H9 (cell line): ENCODE data around the gene BFSP2. TPM values are rescaled to one million over a fixed set of nuclear protein-coding genes. Genes with fewer than 3 reads are reported as not detected.
A peak's percentile ranks its signal among the peaks of the same experiment; 100 is the strongest.

ENCODE experiments used
- DNase-seq: peaks from one replicate; pipeline ENCODE4 v3.0.0-alpha.2; 2017
- H2AFZ ChIP-seq: one replicate; pipeline ENCODE4 v1.6.1; 2013; ENCODE audit warnings: mild to moderate bottlenecking, low read length, control low read depth, moderate library complexity
- H2AK5ac ChIP-seq: 2 replicates; pipeline ENCODE4 v1.6.1; 2013; ENCODE audit warnings: low read length, control low read depth, mixed read lengths; ENCODE audit not compliant: insufficient read length
- H2BK120ac ChIP-seq: one replicate; pipeline ENCODE4 v1.6.1; 2013; ENCODE audit warnings: low read depth, mild to moderate bottlenecking, low read length, control low read depth, inconsistent platforms; ENCODE audit not compliant: poor library complexity, severe bottlenecking
- H2BK12ac ChIP-seq: 2 replicates; pipeline ENCODE4 v1.6.1; 2013; ENCODE audit warnings: low read length, control low read depth, mixed read lengths, low read depth; ENCODE audit not compliant: insufficient read length
- H2BK15ac ChIP-seq: 2 replicates; pipeline ENCODE4 v1.6.1; 2013; ENCODE audit warnings: low read depth, low read length, control low read depth
- H2BK20ac ChIP-seq: one replicate; pipeline ENCODE4 v1.6.1; 2013; ENCODE audit warnings: low read depth, mild to moderate bottlenecking, low read length, control low read depth, inconsistent platforms; ENCODE audit not compliant: poor library complexity, severe bottlenecking
- H2BK5ac ChIP-seq: 2 replicates; pipeline ENCODE4 v1.6.1; 2013; ENCODE audit warnings: low read length, control low read depth, mixed read lengths; ENCODE audit not compliant: insufficient read length
- H3K14ac ChIP-seq: 2 replicates; pipeline ENCODE4 v1.6.1; 2013; ENCODE audit warnings: low read length, control low read depth; ENCODE audit not compliant: insufficient read depth
- H3K18ac ChIP-seq: 2 replicates; pipeline ENCODE4 v1.6.1; 2013; ENCODE audit warnings: low read depth, mild to moderate bottlenecking, mixed read lengths, low read length, control low read depth; ENCODE audit not compliant: insufficient read length
- H3K23ac ChIP-seq: 2 replicates; pipeline ENCODE4 v1.6.1; 2013; ENCODE audit warnings: low read length, control low read depth, mixed read lengths, low read depth; ENCODE audit not compliant: insufficient read length
- H3K23me2 ChIP-seq: 2 replicates; pipeline ENCODE4 v1.6.1; 2013; ENCODE audit warnings: low read depth, mild to moderate bottlenecking, mixed read lengths, low read length, control low read depth; ENCODE audit not compliant: insufficient read length, poor library complexity, severe bottlenecking
- H3K27ac ChIP-seq: 2 replicates; pipeline ENCODE4 v1.5.1; 2013; ENCODE audit warnings: low read length, control low read depth, mixed read lengths, low read depth; ENCODE audit not compliant: insufficient read length
- H3K27me3 ChIP-seq: 2 replicates; pipeline ENCODE4 v1.6.1; 2013; ENCODE audit warnings: low read length, control low read depth, inconsistent platforms; ENCODE audit not compliant: insufficient read depth
- H3K4ac ChIP-seq: 2 replicates; pipeline ENCODE4 v1.6.1; 2013; ENCODE audit warnings: low read depth, mild to moderate bottlenecking, control low read depth, inconsistent platforms, low read length, moderate library complexity
- H3K4me1 ChIP-seq: 2 replicates; pipeline ENCODE4 v1.6.1; 2013; ENCODE audit warnings: low read length, control low read depth, inconsistent platforms; ENCODE audit not compliant: insufficient read depth
- H3K4me2 ChIP-seq: 2 replicates; pipeline ENCODE4 v1.6.1; 2013; ENCODE audit warnings: low read length, control low read depth, mixed read lengths; ENCODE audit not compliant: insufficient read length, insufficient read depth
- H3K56ac ChIP-seq: 2 replicates; pipeline ENCODE4 v1.6.1; 2013; ENCODE audit warnings: low read depth, mild to moderate bottlenecking, mixed read lengths, low read length, control low read depth; ENCODE audit not compliant: insufficient read length
- H3K79me1 ChIP-seq: 2 replicates; pipeline ENCODE4 v1.6.1; 2013; ENCODE audit warnings: low read depth, mild to moderate bottlenecking, moderate library complexity, low read length, control low read depth, inconsistent platforms; ENCODE audit not compliant: insufficient read depth, poor library complexity, severe bottlenecking
- H3K79me2 ChIP-seq: 2 replicates; pipeline ENCODE4 v1.6.1; 2013; ENCODE audit warnings: low read length, control low read depth, inconsistent platforms; ENCODE audit not compliant: insufficient read depth
- H3K9ac ChIP-seq: 2 replicates; pipeline ENCODE4 v1.6.1; 2013; ENCODE audit warnings: low read length, control low read depth, mixed read lengths; ENCODE audit not compliant: insufficient read length; ENCODE audit errors: extremely low read depth
- H3K9me3 ChIP-seq: one replicate; pipeline ENCODE4 v1.6.1; 2013; ENCODE audit warnings: low read depth, low read length, inconsistent platforms; ENCODE audit not compliant: control insufficient read depth
- H3T11ph ChIP-seq: one replicate; pipeline ENCODE4 v1.6.1; 2013; ENCODE audit warnings: mild to moderate bottlenecking, low read length, control low read depth, inconsistent platforms
- H4K20me1 ChIP-seq: one replicate; pipeline ENCODE4 v1.6.1; 2013; ENCODE audit not compliant: control insufficient read depth, insufficient read length, insufficient read depth
- H4K5ac ChIP-seq: 2 replicates; pipeline ENCODE4 v1.6.1; 2013; ENCODE audit warnings: low read depth, mild to moderate bottlenecking, mixed read lengths, low read length, control low read depth; ENCODE audit not compliant: insufficient read length
- H4K8ac ChIP-seq: replicated peaks from 2 replicates; pipeline ENCODE4 v1.6.1; 2013; ENCODE audit warnings: low read length, control low read depth, mixed read lengths, low read depth; ENCODE audit not compliant: insufficient read length
- H4K91ac ChIP-seq: 2 replicates; pipeline ENCODE4 v1.6.1; 2013; ENCODE audit warnings: low read depth, mild to moderate bottlenecking, moderate library complexity, mixed read lengths, low read length, control low read depth; ENCODE audit not compliant: insufficient read length
- H3K27ac Mint-ChIP-seq, 3 experiments: 2 replicates in 2 of 3; 3 replicates in 1 of 3; pipeline ENCODE4 v1.8.0; 2020 to 2021; ENCODE audit warnings: mixed read lengths in 3 of 3, mild to moderate bottlenecking in 1 of 3, moderate library complexity in 1 of 3
- H3K27me3 Mint-ChIP-seq: 2 replicates; pipeline ENCODE4 v1.8.0; 2021; ENCODE audit warnings: low read depth, mild to moderate bottlenecking, moderate library complexity, mixed read lengths
- H3K36me3 Mint-ChIP-seq, 3 experiments: 2 replicates in 2 of 3; 3 replicates in 1 of 3; pipeline ENCODE4 v1.8.0; 2020 to 2021; ENCODE audit warnings: low read depth in 3 of 3, mixed read lengths in 3 of 3; ENCODE audit not compliant: insufficient read depth in 1 of 3
- H3K4me1 Mint-ChIP-seq, 2 experiments: 2 replicates each; pipeline ENCODE4 v1.8.0; 2020; ENCODE audit warnings: mixed read lengths in 2 of 2
- H3K4me3 Mint-ChIP-seq, 2 experiments: 2 replicates in 1 of 2; 3 replicates in 1 of 2; pipeline ENCODE4 v1.8.0; 2020 to 2021; ENCODE audit warnings: mild to moderate bottlenecking in 2 of 2, mixed read lengths in 2 of 2, moderate library complexity in 1 of 2
- H3K9me3 Mint-ChIP-seq, 2 experiments: 2 replicates in 1 of 2; 3 replicates in 1 of 2; pipeline ENCODE4 v1.8.0; 2020; ENCODE audit warnings: mild to moderate bottlenecking in 2 of 2, mixed read lengths in 2 of 2, moderate library complexity in 1 of 2
- CTCF ChIP-seq: fragments of 200-600 bp; sonication (generic); conservative IDR thresholded peaks from 3 replicates; pipeline ENCODE4 v1.8.0; 2021; ENCODE audit warnings: antibody characterized with exemption, mild to moderate bottlenecking
- WGBS: extraction: QIAGEN DNeasy Blood & Tissue Kit; methylation state at CpG from one replicate; pipeline ENCODE4 v1.1.7; 2013; ENCODE audit warnings: missing lambda C conversion rate, low lambda C conversion rate, mixed read lengths; ENCODE audit not compliant: insufficient read length; ENCODE audit errors: extremely low coverage; 5-methylcytosine and 5-hydroxymethylcytosine counted together
- total RNA-seq: library from RNA; stranded (reverse); gene quantifications from 2 replicates; pipeline ENCODE4 v1.2.1, GENCODE V29; 2021

BFSP2 gene
- total RNA-seq, 1 experiment from 2014 or later: not detected

GRCh38 chr3:133472242-133472641 is 72.4 kb downstream of the BFSP2 start:
- H2BK12ac ChIP-seq: no peak overlapping the region
- H3K4me2 ChIP-seq: no peak overlapping the region
- H3K4me3 Mint-ChIP-seq: peak overlapping the region in 1 of 2 experiments; percentile 26; a peak in 2 of 5 replicates
- H3K9me3 Mint-ChIP-seq: no peaks in the 10 kb centered on the region
- no peak overlapping the region for H3K9ac ChIP-seq
- H3K27me3 ChIP-seq: no peaks in the 10 kb centered on the region
- no peaks in the 10 kb centered on the region for H3K36me3 Mint-ChIP-seq
- H3K9me3 ChIP-seq: no peaks in the 10 kb centered on the region
- no peak overlapping the region for H4K5ac ChIP-seq
- H2AK5ac ChIP-seq: no peak overlapping the region
- TF ChIP-seq CTCF: no peak
- no peaks in the 10 kb centered on the region for H3K79me1 ChIP-seq
- H3K79me2 ChIP-seq: no peaks in the 10 kb centered on the region
- no CpG with 5 or more reads among the region's 24 CpGs for WGBS
- H3K27me3 Mint-ChIP-seq: peaks cover 15% of the 10 kb centered on the region
- no peaks in the 10 kb centered on the region for H3K23me2 ChIP-seq
- DNase-seq: peak; percentile 75
- no peak overlapping the region for H2BK20ac ChIP-seq
- H3K27ac ChIP-seq: no peak overlapping the region
- H3K14ac ChIP-seq: no peak overlapping the region; the same call in 1 of the 2 replicates
- peaks cover 30 to 31% of the 10 kb centered on the region in 2 experiments for H3K4me1 Mint-ChIP-seq
- H2BK120ac ChIP-seq: no peak overlapping the region
- peaks cover 2% of the 10 kb centered on the region; the same call in 1 of the 2 replicates for H3K4me1 ChIP-seq
- no peak overlapping the region for H3K56ac ChIP-seq
- no peak overlapping the region for H3K23ac ChIP-seq
- no peaks in the 10 kb centered on the region for H4K20me1 ChIP-seq
- H3K4ac ChIP-seq: no peak overlapping the region
- no peak overlapping the region for H3T11ph ChIP-seq
- no peak overlapping the region for H2BK5ac ChIP-seq
- H2AFZ ChIP-seq: no peak overlapping the region
- no peak overlapping the region for H3K18ac ChIP-seq
- H3K27ac Mint-ChIP-seq: no peak overlapping the region
- H4K8ac ChIP-seq: no peak overlapping the region
- no peak overlapping the region for H4K91ac ChIP-seq
- no peak overlapping the region for H2BK15ac ChIP-seq
